ENCODE results near the gene ZSWIM5.
"Not testable (repeated sequence)": the region's sequence is repeated elsewhere in the genome, so short reads cannot be mapped to it uniquely, and the experiment has no call there.

The ZSWIM5 gene

DNA sequence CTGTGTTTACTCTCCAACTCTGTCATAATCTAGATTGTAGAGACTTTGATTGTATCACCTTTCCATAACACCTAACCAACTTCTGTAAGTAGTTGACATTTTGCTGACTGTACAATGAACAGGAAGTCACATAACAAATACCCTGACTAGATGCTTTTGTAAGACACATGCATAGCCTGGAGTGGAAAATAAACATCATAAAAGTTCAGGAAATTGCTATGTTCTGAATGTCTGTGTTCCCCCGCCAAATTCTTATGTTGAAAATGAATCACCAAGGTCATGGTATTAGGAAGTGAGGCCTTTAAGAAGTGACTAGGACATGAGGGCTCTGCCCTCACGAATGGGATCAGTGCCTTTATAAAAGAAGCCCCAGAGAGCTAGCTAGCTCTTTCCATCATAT, 40.4 kb upstream of the ZSWIM5 start:
- no peak overlapping the region for H3K27ac ChIP-seq (replicated peaks)
- H3K27me3 ChIP-seq (ENCODE audit: insufficient read depth, poor library complexity, severe bottlenecking) = no peaks in the 10 kb centered on the region
- TF ChIP-seq GABPA (IDR thresholded peaks at IDR 0.05; ENCODE audit: low read depth) (no peak), SPI1 (IDR thresholded peaks at IDR 0.05; ENCODE audit: borderline replicate concordance, low read depth) (no peak), POLR2AphosphoS5 (IDR thresholded peaks at IDR 0.05; ENCODE audit: low read depth) (no peak)
- TF ChIP-seq, protein P1, sequence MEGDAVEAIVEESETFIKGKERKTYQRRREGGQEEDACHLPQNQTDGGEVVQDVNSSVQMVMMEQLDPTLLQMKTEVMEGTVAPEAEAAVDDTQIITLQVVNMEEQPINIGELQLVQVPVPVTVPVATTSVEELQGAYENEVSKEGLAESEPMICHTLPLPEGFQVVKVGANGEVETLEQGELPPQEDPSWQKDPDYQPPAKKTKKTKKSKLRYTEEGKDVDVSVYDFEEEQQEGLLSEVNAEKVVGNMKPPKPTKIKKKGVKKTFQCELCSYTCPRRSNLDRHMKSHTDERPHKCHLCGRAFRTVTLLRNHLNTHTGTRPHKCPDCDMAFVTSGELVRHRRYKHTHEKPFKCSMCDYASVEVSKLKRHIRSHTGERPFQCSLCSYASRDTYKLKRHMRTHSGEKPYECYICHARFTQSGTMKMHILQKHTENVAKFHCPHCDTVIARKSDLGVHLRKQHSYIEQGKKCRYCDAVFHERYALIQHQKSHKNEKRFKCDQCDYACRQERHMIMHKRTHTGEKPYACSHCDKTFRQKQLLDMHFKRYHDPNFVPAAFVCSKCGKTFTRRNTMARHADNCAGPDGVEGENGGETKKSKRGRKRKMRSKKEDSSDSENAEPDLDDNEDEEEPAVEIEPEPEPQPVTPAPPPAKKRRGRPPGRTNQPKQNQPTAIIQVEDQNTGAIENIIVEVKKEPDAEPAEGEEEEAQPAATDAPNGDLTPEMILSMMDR (IDR thresholded peaks at IDR 0.05; ENCODE audit: insufficient read depth, low read length) = no peak
- TF ChIP-seq, protein P2, sequence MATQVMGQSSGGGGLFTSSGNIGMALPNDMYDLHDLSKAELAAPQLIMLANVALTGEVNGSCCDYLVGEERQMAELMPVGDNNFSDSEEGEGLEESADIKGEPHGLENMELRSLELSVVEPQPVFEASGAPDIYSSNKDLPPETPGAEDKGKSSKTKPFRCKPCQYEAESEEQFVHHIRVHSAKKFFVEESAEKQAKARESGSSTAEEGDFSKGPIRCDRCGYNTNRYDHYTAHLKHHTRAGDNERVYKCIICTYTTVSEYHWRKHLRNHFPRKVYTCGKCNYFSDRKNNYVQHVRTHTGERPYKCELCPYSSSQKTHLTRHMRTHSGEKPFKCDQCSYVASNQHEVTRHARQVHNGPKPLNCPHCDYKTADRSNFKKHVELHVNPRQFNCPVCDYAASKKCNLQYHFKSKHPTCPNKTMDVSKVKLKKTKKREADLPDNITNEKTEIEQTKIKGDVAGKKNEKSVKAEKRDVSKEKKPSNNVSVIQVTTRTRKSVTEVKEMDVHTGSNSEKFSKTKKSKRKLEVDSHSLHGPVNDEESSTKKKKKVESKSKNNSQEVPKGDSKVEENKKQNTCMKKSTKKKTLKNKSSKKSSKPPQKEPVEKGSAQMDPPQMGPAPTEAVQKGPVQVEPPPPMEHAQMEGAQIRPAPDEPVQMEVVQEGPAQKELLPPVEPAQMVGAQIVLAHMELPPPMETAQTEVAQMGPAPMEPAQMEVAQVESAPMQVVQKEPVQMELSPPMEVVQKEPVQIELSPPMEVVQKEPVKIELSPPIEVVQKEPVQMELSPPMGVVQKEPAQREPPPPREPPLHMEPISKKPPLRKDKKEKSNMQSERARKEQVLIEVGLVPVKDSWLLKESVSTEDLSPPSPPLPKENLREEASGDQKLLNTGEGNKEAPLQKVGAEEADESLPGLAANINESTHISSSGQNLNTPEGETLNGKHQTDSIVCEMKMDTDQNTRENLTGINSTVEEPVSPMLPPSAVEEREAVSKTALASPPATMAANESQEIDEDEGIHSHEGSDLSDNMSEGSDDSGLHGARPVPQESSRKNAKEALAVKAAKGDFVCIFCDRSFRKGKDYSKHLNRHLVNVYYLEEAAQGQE (IDR thresholded peaks at IDR 0.05; ENCODE audit: insufficient replicate concordance, low read depth) = no peak
- no peak for DNase-seq (ENCODE audit: low read depth in 1 of 2, low spot score in 1 of 2)
- H3K4me3 ChIP-seq (replicated peaks; ENCODE audit: insufficient read depth, low read length) = no peak overlapping the region

GRCh38 chr1:45246359-45246758, 40.0 kb upstream of the ZSWIM5 start:
- H3K27me3 ChIP-seq (ENCODE audit: insufficient read depth, poor library complexity, severe bottlenecking); H3K4me3 ChIP-seq (replicated peaks; ENCODE audit: insufficient read depth, low read length); H3K27ac ChIP-seq (replicated peaks); DNase-seq (ENCODE audit: low read depth in 1 of 2, low spot score in 1 of 2): not testable (repeated sequence)

DNA sequence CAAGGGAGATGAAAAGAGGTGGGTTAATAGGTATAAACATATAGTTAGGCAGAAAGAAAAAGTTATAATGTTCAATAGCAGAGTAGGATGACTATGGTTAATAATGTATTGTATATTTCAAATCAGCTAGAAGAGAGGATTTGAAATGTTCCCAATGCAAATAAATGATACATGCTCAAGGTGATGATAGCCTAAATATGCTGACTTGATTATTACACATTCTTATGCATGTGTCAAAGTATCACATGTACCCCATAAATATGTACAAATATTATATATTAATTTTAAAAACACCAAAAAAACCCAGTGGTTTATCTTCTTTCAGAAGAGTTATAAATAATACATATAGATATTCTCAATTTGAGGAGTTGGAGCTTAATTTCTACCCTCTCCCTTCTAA, 38.3 kb upstream of the ZSWIM5 start:
- DNase-seq (ENCODE audit: low read depth in 1 of 2, low spot score in 1 of 2) = no peak

More for the DNA sequence above, 38.3 kb upstream of the ZSWIM5 start:
- no peak for TF ChIP-seq GABPA (IDR thresholded peaks at IDR 0.05; ENCODE audit: low read depth)
- no peak for TF ChIP-seq SPI1 (IDR thresholded peaks at IDR 0.05; ENCODE audit: borderline replicate concordance, low read depth)
- TF ChIP-seq POLR2AphosphoS5 (IDR thresholded peaks at IDR 0.05; ENCODE audit: low read depth) = no peak
- TF ChIP-seq, protein P2 (IDR thresholded peaks at IDR 0.05; ENCODE audit: insufficient replicate concordance, low read depth) = no peak
- TF ChIP-seq, protein P1 (IDR thresholded peaks at IDR 0.05; ENCODE audit: insufficient read depth, low read length) = no peak
- Histone ChIP-seq H3K27me3 (ENCODE audit: insufficient read depth, poor library complexity, severe bottlenecking) (no peaks in the 10 kb centered on the region), H3K27ac (replicated peaks) (no peak overlapping the region), H3K4me3 (replicated peaks; ENCODE audit: insufficient read depth, low read length) (no peak overlapping the region)
